GM21367 (cell line): ENCODE results near the gene PCDHGB3.
"Not testable (repeated sequence)": the region's sequence is repeated elsewhere in the genome, so short reads cannot be mapped to it uniquely, and the experiment has no call there.

Source experiments
- ATAC-seq: cut with Tn5 transposase; IDR thresholded peaks from one replicate; pipeline ENCODE4 v1.9.1; 2021; ENCODE audit not compliant: unreplicated experiment

The PCDHGB3 gene

DNA sequence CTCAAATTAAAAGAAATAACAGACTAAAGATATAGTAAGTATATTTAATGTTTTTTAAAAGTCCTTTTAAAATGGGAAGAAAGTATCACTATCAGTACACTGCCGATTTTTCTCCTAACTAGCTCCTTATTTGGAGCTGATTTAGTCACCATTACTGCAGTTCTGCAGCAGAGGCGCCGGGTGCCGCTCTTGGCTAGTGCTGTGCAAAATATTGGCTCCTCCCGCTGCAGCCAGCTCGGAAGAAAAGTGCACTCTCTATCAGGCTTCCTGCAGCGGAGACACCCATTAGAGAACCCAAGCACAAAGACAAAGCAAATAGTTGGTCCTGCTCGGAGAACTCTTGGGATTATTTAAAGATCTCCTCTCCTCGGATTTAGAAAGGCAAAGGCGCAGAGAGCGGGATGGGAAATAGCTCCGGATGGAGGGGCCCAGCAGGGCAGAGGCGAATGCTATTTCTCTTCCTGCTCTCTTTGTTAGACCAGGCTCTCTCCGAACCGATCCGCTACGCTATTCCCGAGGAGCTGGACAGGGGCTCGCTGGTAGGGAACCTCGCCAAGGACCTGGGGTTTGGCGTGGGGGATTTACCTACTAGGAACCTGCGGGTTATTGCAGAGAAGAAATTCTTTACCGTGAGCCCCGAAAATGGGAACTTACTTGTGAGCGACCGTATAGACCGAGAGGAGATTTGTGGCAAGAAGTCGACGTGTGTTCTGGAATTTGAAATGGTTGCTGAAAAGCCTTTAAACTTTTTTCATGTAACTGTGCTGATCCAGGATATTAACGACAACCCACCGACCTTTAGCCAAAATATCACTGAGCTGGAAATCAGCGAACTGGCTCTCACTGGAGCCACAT lies at the start of gene PCDHGB3:
Gene PCDHGB3 (plus strand): TSS at position 249 of the 855 bp plus-strand sequence. CDS start 153 bp downstream, at position 402.
- ATAC-seq = peak; percentile 91

DNA sequence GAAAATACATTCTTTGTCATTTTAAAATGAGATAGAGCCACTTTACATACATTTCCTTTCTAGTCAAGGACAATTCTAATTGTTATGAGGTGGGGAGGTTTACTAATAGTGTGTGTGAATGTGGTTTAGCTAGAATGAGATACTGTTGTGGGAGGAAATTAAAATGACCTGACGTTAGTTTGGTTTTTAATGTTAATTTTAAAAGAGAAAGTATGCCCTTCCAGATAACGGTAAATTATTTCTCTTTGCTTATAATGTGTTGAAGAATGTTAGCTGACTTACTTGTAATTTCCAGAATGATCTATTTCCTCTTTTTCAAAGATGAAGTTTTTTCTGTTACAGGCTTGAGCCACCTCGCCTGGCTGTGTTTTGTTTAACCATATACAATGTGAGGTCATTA lies 47.8 kb upstream of the PCDHGB3 start:
- no peak for ATAC-seq

DNA sequence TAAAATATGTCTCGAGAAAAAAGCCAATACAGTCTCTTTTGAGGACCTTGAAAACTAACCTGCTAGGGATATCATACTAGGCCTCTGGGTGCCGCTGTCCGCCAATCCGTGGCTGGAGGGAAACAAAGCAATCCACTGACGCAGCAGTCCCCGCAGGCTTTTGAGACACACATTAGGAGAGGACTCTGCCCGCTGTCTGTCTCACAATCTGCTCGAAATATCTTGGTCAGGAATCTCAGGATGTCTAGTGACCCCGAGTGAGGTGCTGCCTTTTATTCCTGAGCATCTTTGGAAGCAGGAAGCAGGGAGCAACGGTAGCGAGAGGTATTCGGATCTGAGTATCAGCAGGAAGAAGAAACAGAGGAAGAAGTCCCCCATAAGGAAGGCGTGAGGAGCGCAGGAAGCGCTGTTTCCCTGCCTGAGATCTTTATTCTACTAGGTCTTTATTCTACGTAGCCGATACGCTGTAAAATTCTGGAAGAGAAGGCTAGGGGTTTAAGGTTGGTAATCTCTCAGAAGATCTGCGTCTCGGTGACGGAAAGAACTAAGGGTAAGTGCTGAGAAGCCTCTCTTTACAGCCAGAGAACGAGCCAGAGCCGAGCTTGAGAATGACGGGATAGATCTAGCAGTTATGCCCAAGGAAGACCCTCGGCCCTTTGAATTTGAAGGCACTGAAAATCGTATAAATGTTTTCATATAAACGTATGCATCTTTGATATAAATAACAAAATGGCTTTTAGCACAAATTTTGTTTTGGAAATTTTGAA lies 43.8 kb upstream of the PCDHGB3 start:
- ATAC-seq = peak; percentile 65

DNA sequence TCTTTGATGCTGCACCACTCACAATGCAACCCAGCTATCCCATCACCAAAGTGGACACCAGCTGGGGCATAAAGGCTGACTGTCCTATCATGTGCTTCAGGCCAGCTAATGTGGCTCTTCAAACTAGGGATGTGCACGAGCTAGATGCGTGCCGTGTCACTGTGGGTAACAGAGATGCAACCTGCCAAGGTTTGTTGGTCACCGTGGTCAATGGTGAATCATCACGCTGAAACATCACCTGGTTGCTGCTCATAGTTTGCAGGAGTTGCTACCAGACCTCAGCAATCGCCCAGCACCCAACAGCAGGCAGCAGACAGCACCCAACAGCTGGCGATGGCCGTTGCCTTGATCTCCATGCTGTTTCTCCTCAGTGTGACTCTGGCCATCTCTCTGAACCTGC lies 41.8 kb upstream of the PCDHGB3 start:
- ATAC-seq = no peak

DNA sequence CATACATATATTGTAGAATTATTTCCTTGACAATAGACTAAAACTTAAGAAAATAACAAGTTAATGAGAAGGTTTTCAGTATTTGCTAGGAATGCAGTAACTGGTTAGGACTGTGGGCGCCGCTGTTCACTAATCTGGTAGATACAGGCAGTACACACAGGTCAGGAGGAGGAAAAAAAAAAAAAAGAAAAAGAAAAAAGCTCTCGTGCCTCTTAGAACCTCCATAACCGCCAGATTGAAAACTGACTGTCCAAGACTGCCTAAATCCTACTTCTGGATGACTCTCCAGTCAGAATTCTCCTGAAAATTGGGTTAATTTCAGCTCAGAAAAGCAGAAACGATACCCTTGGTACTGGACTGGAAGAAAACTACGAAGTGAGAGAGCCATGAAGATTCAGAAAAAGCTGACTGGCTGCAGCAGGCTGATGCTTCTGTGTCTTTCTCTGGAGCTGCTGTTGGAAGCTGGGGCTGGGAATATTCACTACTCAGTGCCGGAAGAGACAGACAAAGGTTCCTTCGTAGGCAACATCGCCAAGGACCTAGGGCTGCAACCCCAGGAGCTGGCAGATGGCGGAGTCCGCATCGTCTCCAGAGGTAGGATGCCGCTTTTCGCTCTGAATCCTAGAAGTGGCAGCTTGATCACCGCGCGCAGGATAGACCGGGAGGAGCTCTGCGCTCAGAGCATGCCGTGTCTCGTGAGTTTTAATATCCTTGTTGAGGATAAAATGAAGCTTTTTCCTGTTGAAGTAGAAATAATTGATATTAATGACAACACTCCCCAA lies 39.6 kb upstream of the PCDHGB3 start, which contains the start of gene PCDHGA1:
Gene PCDHGA1 (plus strand): TSS at position 216 of the 782 bp plus-strand sequence.
- no peak for ATAC-seq

GRCh38 chr5:141332571-141332970 lies 37.5 kb upstream of the PCDHGB3 start:
- not testable (repeated sequence) for ATAC-seq

DNA sequence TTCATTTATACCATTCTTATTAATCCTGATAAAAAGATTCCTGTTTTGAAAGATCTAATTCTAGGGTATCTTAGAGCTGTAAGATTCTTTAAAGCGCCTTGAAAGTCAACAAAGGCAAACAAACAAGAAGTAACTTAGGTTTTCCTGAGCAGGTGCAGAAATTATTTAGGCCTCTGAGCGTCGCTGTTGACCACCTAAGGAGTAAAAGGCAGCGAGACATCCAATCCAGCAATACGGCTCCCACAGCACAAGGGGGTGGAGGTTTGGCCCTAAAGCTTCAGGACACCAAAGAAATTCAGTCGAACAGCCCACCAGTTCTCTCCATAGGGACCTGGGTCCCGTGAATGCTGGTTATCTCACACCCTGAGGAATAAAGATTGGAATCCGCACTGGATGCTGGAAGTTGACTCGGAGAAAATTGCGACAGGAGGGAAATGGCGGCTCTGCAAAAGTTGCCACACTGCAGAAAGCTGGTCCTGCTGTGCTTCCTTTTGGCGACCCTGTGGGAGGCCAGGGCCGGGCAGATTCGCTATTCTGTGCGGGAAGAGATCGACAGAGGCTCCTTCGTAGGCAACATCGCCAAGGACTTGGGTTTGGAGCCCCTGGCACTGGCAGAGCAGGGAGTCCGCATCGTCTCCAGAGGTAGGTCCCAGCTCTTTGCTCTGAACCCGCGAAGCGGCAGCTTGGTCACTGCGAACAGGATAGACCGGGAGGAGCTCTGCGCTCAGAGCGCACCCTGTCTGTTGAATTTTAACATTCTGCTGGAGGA lies 31.3 kb upstream of the PCDHGB3 start, which contains the start of gene PCDHGA2:
Gene PCDHGA2 (plus strand): TSS at position 223 of the 769 bp plus-strand sequence.
- no peak for ATAC-seq

GRCh38 chr5:141340781-141341354 lies 29.2 kb upstream of the PCDHGB3 start:
- not testable (repeated sequence) for ATAC-seq

GRCh38 chr5:141342773-141343172 lies 27.3 kb upstream of the PCDHGB3 start:
- no peak for ATAC-seq

DNA sequence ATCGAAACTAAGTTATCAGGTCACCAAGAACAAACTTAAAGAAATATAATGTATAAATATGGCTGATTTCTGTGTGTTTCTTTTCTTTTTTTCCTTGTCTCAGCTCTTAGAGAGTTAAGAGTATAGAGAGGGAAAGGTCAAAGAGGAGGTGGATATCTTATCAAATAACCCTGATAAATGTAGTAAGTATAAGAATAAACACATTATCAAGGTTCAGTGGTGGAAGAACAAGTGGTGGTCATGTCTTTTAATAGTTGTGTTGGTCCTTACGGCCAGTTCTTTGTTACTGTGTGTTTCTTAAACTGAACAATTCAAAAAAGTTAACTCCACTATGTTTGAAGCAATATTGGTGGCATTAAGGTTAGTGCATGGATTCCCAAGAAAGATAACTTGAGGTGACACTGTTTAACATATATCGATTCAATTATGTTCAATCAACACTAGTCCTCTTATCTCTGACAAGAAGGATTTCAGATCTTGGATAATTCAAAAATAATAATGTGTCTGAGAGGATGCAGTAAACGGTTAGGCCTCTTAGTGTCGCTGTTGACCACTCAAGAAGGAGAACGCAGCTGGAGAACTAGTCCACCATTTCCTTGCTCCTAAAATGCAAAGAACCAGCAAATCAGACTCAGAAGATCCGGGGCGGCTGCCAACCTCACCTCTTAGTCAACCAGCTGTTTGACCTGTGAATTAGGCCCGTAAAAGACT lies 26.6 kb upstream of the PCDHGB3 start, which contains the start of gene PCDHGA3:
Gene PCDHGA3 (plus strand): TSS at position 588 of the 711 bp plus-strand sequence. CDS start 205 bp downstream, outside the sequence.
- no peak for ATAC-seq

DNA sequence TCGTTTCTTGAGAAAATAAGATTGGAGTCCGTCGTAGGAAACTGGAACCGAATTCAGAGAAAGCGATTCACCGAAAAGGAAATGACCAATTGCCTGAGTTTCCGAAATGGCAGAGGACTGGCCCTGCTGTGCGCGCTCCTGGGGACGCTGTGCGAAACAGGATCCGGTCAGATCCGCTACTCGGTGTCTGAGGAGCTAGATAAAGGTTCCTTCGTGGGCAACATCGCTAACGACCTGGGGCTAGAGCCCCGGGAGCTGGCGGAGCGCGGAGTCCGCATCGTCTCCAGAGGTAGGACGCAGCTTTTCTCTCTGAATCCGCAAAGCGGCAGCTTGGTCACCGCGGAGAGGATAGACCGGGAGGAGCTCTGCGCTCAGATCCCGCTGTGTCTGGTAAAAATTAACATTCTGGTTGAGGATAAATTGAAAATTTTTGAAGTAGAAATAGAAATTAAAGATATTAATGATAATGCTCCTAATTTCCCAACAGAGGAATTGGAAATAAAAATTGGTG lies 26.0 kb upstream of the PCDHGB3 start:
- ATAC-seq = no peak

DNA sequence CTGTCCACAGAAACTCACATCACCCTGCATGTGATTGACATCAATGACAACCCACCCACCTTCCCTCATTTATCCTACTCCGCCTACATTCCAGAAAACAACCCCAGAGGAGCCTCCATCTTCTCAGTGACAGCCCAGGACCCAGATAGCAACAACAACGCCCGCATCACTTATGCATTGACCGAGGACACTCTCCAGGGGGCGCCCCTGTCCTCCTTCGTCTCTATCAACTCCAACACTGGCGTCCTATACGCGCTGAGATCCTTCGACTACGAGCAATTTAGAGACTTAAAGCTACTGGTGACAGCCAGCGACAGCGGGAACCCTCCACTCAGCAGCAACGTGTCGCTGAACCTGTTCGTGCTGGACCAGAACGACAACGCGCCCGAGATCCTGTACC lies 24.7 kb upstream of the PCDHGB3 start:
- no peak for ATAC-seq

GRCh38 chr5:141346017-141346416 lies 24.0 kb upstream of the PCDHGB3 start:
- ATAC-seq = not testable (repeated sequence)

DNA sequence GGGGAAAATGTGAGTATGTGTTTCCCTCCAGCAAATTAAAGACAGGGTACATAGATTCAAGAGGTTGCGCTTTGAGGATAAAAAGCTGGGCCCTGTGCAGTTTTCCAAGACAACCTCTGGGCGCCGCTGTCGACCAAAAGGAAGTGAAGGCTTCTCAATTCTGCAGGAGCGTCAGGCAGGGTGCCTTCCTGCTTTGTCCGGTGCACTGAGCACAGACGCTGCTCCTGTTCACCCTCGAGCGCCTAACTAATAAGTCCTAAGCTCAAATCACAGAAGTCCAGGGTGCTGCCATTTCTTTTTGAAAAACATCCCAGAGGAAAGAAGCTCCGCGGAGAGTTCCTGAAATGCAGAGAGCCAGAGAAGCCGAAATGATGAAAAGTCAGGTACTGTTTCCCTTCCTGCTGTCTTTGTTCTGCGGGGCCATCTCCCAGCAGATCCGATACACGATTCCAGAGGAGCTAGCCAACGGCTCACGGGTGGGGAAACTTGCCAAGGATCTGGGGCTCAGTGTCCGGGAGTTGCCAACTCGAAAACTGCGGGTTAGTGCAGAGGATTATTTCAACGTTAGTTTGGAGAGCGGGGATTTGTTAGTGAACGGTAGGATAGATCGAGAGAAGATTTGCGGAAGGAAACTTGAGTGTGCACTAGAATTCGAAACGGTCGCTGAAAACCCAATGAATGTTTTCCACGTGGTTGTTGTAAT lies 20.0 kb upstream of the PCDHGB3 start, which contains the start of gene PCDHGB1:
Gene PCDHGB1 (plus strand): TSS at position 183 of the 703 bp plus-strand sequence. CDS start 162 bp downstream, at position 345.
- ATAC-seq = peak; percentile 83

DNA sequence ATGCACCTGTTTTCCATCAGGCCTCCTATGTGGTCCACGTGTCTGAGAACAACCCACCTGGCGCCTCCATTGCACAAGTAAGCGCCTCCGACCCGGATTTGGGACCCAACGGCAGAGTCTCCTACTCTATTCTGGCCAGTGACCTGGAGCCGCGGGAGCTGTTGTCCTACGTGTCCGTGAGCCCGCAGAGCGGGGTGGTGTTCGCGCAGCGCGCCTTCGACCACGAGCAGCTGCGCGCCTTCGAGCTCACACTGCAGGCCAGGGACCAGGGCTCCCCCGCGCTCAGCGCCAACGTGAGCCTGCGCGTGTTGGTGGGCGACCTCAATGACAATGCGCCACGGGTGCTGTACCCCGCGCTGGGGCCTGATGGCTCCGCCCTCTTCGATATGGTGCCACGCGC lies 18.5 kb upstream of the PCDHGB3 start:
- no peak for ATAC-seq

DNA sequence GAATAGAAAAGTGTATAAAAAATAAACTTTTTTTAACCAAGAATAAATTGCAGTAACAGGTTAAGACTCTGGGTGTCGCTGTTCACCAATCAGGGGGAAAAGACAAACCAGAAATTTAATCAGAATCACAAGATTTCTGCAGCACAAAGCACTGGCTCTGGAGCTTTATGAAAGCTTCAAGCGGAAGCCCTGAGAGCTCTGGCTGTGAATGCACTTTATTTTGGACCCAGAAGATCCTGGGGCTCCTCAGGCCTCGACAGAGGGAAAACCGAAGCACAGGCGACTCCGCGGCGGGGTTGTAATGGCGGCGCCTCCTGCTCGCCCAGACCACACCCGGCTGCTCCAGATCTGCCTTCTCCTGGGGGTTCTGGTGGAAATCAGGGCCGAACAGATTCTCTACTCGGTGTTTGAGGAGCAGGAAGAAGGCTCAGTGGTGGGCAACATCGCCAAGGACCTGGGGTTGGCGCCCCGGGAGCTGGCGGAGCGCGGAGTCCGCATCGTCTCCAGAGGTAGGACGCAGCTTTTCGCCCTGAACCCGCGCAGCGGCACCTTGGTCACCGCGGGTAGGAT lies 15.1 kb upstream of the PCDHGB3 start, which contains the start of gene PCDHGA4:
Gene PCDHGA4 (plus strand): TSS at position 122 of the 570 bp plus-strand sequence. CDS start 87 bp downstream, at position 209.
- no peak for ATAC-seq

- ATAC-seq = no peak
Measured at GRCh38 chr5:141355641-141356040, 14.4 kb upstream of the PCDHGB3 start.

- no peak for ATAC-seq
Measured at GRCh38 chr5:141356133-141356532, 13.9 kb upstream of the PCDHGB3 start.
